Caco-2 (cell line): Measurements from ENCODE around the gene RO60. TPM values are rescaled to one million over a fixed set of nuclear protein-coding genes. Genes with fewer than 3 reads are reported as not detected.

Experiments
- BruUV-seq: library from RNA; stranded (reverse); fragments of 400-500 nt; replicated peaks from 2 replicates; lab custom pipeline; 2021; lab: Mats Ljungman, UMichigan
- CTCF ChIA-PET: fragments of 300-600 bp; sonication (Branson Sonifier 250); formaldehyde crosslinking; loops from one replicate; lab custom pipeline; 2022; ENCODE audit warnings: antibody characterized with exemption; lab: Charles Lee
- POLR2A ChIA-PET: fragments of 300-600 bp; sonication (Branson Sonifier 250); formaldehyde crosslinking; loops from one replicate; lab custom pipeline; 2022; ENCODE audit warnings: antibody characterized with exemption; lab: Charles Lee
- DNase-seq, 2 experiments: peaks; one replicate each; pipeline versions ENCODE4 v3.0.0 to v3.0.0-alpha.2; 2020 to 2022
- H3K27me3 ChIP-seq: replicated peaks from 2 replicates; pipeline ENCODE4 v1.6.0; 2011; ENCODE audit warnings: low read length; ENCODE audit not compliant: control insufficient read depth, insufficient read depth
- H3K36me3 ChIP-seq: 2 replicates; pipeline ENCODE4 v1.5.1; 2011; ENCODE audit warnings: low read length; ENCODE audit not compliant: control insufficient read depth, insufficient read depth
- H3K4me1 ChIP-seq: fragments of 250-450 bp; sonication (Bioruptor Pico); 2 replicates; pipeline ENCODE4 v1.5.1; 2020; ENCODE audit warnings: mild to moderate bottlenecking
- H3K4me3 ChIP-seq: 2 replicates; pipeline ENCODE4 v1.5.1; 2011; ENCODE audit warnings: low read depth, mild to moderate bottlenecking, control low read depth, low read length
- H3K9me3 ChIP-seq: fragments of 250-450 bp; sonication (Bioruptor Pico); 2 replicates; pipeline ENCODE4 v1.5.1; 2020; ENCODE audit warnings: mild to moderate bottlenecking, moderate library complexity
- H3K27ac Mint-ChIP-seq: one replicate; pipeline ENCODE4 v1.8.0; 2022; ENCODE audit warnings: mixed read lengths; ENCODE audit not compliant: unreplicated experiment
- H3K27me3 Mint-ChIP-seq: one replicate; pipeline ENCODE4 v1.8.0; 2022; ENCODE audit warnings: mixed read lengths; ENCODE audit not compliant: insufficient read depth, unreplicated experiment
- H3K36me3 Mint-ChIP-seq: one replicate; pipeline ENCODE4 v1.8.0; 2022; ENCODE audit warnings: mild to moderate bottlenecking, mixed read lengths; ENCODE audit not compliant: insufficient read depth, unreplicated experiment
- H3K4me1 Mint-ChIP-seq: one replicate; pipeline ENCODE4 v1.8.0; 2022; ENCODE audit warnings: low read depth, mixed read lengths; ENCODE audit not compliant: unreplicated experiment
- H3K4me3 Mint-ChIP-seq: one replicate; pipeline ENCODE4 v1.8.0; 2022; ENCODE audit warnings: mild to moderate bottlenecking, moderate library complexity, mixed read lengths; ENCODE audit not compliant: unreplicated experiment
- H3K9me3 Mint-ChIP-seq: one replicate; pipeline ENCODE4 v1.8.0; 2022; ENCODE audit warnings: mixed read lengths; ENCODE audit not compliant: unreplicated experiment
- CTCF ChIP-seq, 2 experiments: fragments of 200-600 bp in 1 of 2; IDR thresholded peaks; 1 replicate in 1 of 2; 2 replicates in 1 of 2; pipeline versions ENCODE4 v1.5.1 to v1.8.0; 2011 to 2022; ENCODE audit warnings: antibody characterized with exemption in 1 of 2, control low read depth in 1 of 2, inconsistent platforms in 1 of 2, low read depth in 1 of 2, low read length in 1 of 2, mild to moderate bottlenecking in 1 of 2, moderate library complexity in 1 of 2; ENCODE audit not compliant: insufficient read depth in 1 of 2, severe bottlenecking in 1 of 2, unreplicated experiment in 1 of 2
- intact Hi-C: fragments of 100-400 bp; cut with micrococcal nuclease; formaldehyde crosslinking; loops from one replicate; pipeline ENCODE4 v1.10.0; 2022; ENCODE audit not compliant: unreplicated experiment
- total RNA-seq: library from RNA; stranded (reverse); gene quantifications from 2 replicates; pipeline ENCODE4 v1.2.3, GENCODE V29; 2022

The RO60 gene
- total RNA-seq, 1 experiment from 2014 or later, result 50.0 TPM

DNA sequence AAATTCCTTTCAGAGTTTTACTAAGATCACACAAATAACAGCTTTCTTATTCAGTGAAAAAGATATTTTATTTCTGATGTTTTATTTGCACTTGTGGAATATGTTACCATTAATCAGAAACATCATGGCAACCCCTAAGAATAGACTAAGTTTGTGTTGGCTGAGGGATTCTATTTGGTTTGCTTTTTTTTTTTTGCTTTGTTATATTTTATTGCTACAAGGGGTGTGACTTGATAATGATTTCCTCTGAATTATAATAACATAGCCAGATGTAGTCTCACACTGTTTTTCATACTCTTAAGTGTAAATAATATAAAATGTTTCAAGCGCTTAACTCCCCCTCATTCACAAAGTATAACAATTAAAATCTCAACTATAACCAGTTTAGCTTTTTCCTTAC lies 25.9 kb downstream of the RO60 start:
- Histone ChIP-seq H3K36me3 (no peaks in the 10 kb centered on the region), H3K4me3 (no peak overlapping the region), H3K27me3 (no peaks in the 10 kb centered on the region), H3K9me3 (no peaks in the 10 kb centered on the region), H3K4me1 (no peaks in the 10 kb centered on the region)
- Mint-ChIP-seq H3K9me3 (no peaks in the 10 kb centered on the region), H3K27ac (no peak overlapping the region), H3K4me3 (no peak overlapping the region), H3K4me1 (no peaks in the 10 kb centered on the region), H3K27me3 (no peaks in the 10 kb centered on the region), H3K36me3 (peaks cover 26% of the 10 kb centered on the region)
- no peak for DNase-seq
- TF ChIP-seq CTCF (IDR thresholded peaks at IDR 0.05; ENCODE audit: insufficient read depth in 1 of 2, low read depth in 1 of 2, low read length in 1 of 2, severe bottlenecking in 1 of 2, unreplicated experiment in 1 of 2), result no peak
- CTCF ChIA-PET, result no interaction called here
- intact Hi-C loops, result no loop called here
- BruUV-seq, result no TSS peak
- POLR2A ChIA-PET, result no interaction called here

DNA sequence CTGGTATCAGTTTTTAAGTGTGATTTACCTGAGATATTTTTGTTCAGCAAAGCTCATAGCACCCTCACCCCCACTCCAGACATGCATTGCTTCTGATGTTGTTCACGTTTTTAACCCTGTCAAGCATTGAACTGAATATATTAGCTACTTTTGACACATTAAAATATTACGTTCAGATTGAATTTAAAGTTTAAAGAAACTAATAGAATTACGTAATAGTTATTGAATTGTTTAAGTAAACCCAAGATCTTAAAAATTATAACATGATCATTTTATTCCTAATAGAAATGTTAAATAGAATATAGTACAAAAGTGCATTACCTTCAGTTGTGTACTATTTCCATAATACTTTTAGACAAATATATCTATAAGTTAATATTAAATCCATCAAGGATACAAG lies 26.9 kb downstream of the RO60 start:
- intact Hi-C loops, result no loop called here
- TF ChIP-seq CTCF (IDR thresholded peaks at IDR 0.05; ENCODE audit: insufficient read depth in 1 of 2, low read depth in 1 of 2, low read length in 1 of 2, severe bottlenecking in 1 of 2, unreplicated experiment in 1 of 2), result no peak
- Histone ChIP-seq H3K36me3 (no peaks in the 10 kb centered on the region), H3K4me1 (no peaks in the 10 kb centered on the region), H3K27me3 (no peaks in the 10 kb centered on the region), H3K9me3 (no peaks in the 10 kb centered on the region), H3K4me3 (no peak overlapping the region)
- ChIA-PET CTCF (no interaction called here), POLR2A (no interaction called here)
- no peaks in the 10 kb centered on the region for H3K4me1 Mint-ChIP-seq
- DNase-seq, result no peak
- no peak overlapping the region for H3K27ac Mint-ChIP-seq
- H3K36me3 Mint-ChIP-seq, result peaks cover 26% of the 10 kb centered on the region
- BruUV-seq, result no TSS peak
- H3K9me3 Mint-ChIP-seq, result no peaks in the 10 kb centered on the region
- no peaks in the 10 kb centered on the region for H3K27me3 Mint-ChIP-seq
- no peak overlapping the region for H3K4me3 Mint-ChIP-seq

GRCh38 chr1:193087893-193088292 lies 28.5 kb downstream of the RO60 start:
- DNase-seq, result no peak
- Mint-ChIP-seq H3K36me3 (peaks cover 22% of the 10 kb centered on the region), H3K4me3 (no peak overlapping the region), H3K9me3 (no peaks in the 10 kb centered on the region), H3K27ac (no peak overlapping the region), H3K4me1 (no peaks in the 10 kb centered on the region), H3K27me3 (no peaks in the 10 kb centered on the region)
- Histone ChIP-seq H3K9me3 (no peaks in the 10 kb centered on the region), H3K27me3 (no peaks in the 10 kb centered on the region), H3K36me3 (no peaks in the 10 kb centered on the region), H3K4me1 (no peaks in the 10 kb centered on the region), H3K4me3 (no peak overlapping the region)
- ChIA-PET POLR2A (no interaction called here), CTCF (no interaction called here)
- no peak for TF ChIP-seq CTCF (IDR thresholded peaks at IDR 0.05; ENCODE audit: insufficient read depth in 1 of 2, low read depth in 1 of 2, low read length in 1 of 2, severe bottlenecking in 1 of 2, unreplicated experiment in 1 of 2)
- BruUV-seq, result no TSS peak
- intact Hi-C loops, result no loop called here
